ENCODE data around the gene PLG. TPM values are rescaled to one million over a fixed set of nuclear protein-coding genes. Genes with fewer than 3 reads are reported as not detected.
"Not testable (repeated sequence)": the region's sequence is repeated elsewhere in the genome, so short reads cannot be mapped to it uniquely, and the experiment has no call there.

Gene PLG
- total and polyA plus RNA-seq, 2 experiments from 2014 or later = 0.71 TPM; not detected in 1

GRCh38 chr6:160697826-160698225, 4.2 kb upstream of the PLG start:
- H3K36me3 ChIP-seq = no peaks in the 10 kb centered on the region
- H3K9me3 ChIP-seq (ENCODE audit: low read depth) = no peaks in the 10 kb centered on the region
- no peaks in the 10 kb centered on the region for H3K27me3 ChIP-seq
- H3K27ac ChIP-seq = no peak overlapping the region
- TF ChIP-seq CTCF (IDR thresholded peaks at IDR 0.05; ENCODE audit: low read depth, low read length) = no peak
- H3K4me1 ChIP-seq (ENCODE audit: low read depth) = no peaks in the 10 kb centered on the region
- DNase-seq (ENCODE audit: low read depth in 1 of 2, low spot score in 1 of 2) = no peak
- no peak overlapping the region for H3K4me3 ChIP-seq

- not testable (repeated sequence) for H3K4me3 ChIP-seq; H3K27me3 ChIP-seq; H3K4me1 ChIP-seq (ENCODE audit: low read depth); H3K27ac ChIP-seq; DNase-seq (ENCODE audit: low read depth in 1 of 2, low spot score in 1 of 2); H3K36me3 ChIP-seq; H3K9me3 ChIP-seq (ENCODE audit: low read depth)
Observed at GRCh38 chr6:160704688-160705087, 2.6 kb downstream of the PLG start.

GRCh38 chr6:160708993-160709392, 6.9 kb downstream of the PLG start:
- not testable (repeated sequence) for DNase-seq (ENCODE audit: low read depth in 1 of 2, low spot score in 1 of 2); H3K9me3 ChIP-seq (ENCODE audit: low read depth); H3K27me3 ChIP-seq; H3K36me3 ChIP-seq; H3K4me3 ChIP-seq; H3K4me1 ChIP-seq (ENCODE audit: low read depth); H3K27ac ChIP-seq

- Histone ChIP-seq H3K36me3 (no peaks in the 10 kb centered on the region), H3K27ac (no peak overlapping the region), H3K4me1 (ENCODE audit: low read depth) (no peaks in the 10 kb centered on the region), H3K4me3 (no peak overlapping the region), H3K27me3 (no peaks in the 10 kb centered on the region), H3K9me3 (ENCODE audit: low read depth) (no peaks in the 10 kb centered on the region)
- TF ChIP-seq CTCF (IDR thresholded peaks at IDR 0.05; ENCODE audit: low read depth, low read length) = no peak
- no peak for DNase-seq (ENCODE audit: low read depth in 1 of 2, low spot score in 1 of 2)
Observed at GRCh38 chr6:160714731-160715316, 12.8 kb downstream of the PLG start.

GRCh38 chr6:160730911-160731310, 28.9 kb downstream of the PLG start:
- peak; percentile 9 for TF ChIP-seq CTCF (IDR thresholded peaks at IDR 0.05; ENCODE audit: low read depth, low read length)
- peak in 1 of 2 donors; percentile 26 for DNase-seq (ENCODE audit: low read depth in 1 of 2, low spot score in 1 of 2)

GRCh38 chr6:160733050-160733646, 31.1 kb downstream of the PLG start:
- Histone ChIP-seq H3K9me3 (ENCODE audit: low read depth) (no peaks in the 10 kb centered on the region), H3K4me3 (no peak overlapping the region), H3K27me3 (no peaks in the 10 kb centered on the region), H3K4me1 (ENCODE audit: low read depth) (no peaks in the 10 kb centered on the region), H3K36me3 (no peaks in the 10 kb centered on the region), H3K27ac (no peak overlapping the region)
- TF ChIP-seq CTCF (IDR thresholded peaks at IDR 0.05; ENCODE audit: low read depth, low read length) = peak; percentile 79
- peak; percentile 67 to 71 for DNase-seq (ENCODE audit: low read depth in 1 of 2, low spot score in 1 of 2)

More at GRCh38 chr6:160730911-160731310, 28.9 kb downstream of the PLG start:
- H3K9me3 ChIP-seq (ENCODE audit: low read depth) = no peaks in the 10 kb centered on the region
- H3K4me1 ChIP-seq (ENCODE audit: low read depth) = no peaks in the 10 kb centered on the region
- H3K27me3 ChIP-seq = no peaks in the 10 kb centered on the region
- H3K36me3 ChIP-seq = no peaks in the 10 kb centered on the region
- no peak overlapping the region for H3K27ac ChIP-seq
- no peak overlapping the region for H3K4me3 ChIP-seq
